Neuron (in vitro differentiated cells): ENCODE data around the gene NPTX1.
"Not testable (repeated sequence)": the region's sequence is repeated elsewhere in the genome, so short reads cannot be mapped to it uniquely, and the experiment has no call there.

ENCODE experiments used
- H2AFZ ChIP-seq: one replicate; pipeline ENCODE4 v1.6.1; 2013; ENCODE audit warnings: low read depth, mild to moderate bottlenecking, inconsistent platforms, low read length, moderate library complexity
- H3K27me3 ChIP-seq: one replicate; pipeline ENCODE4 v1.6.1; 2013; ENCODE audit warnings: low read length; ENCODE audit not compliant: insufficient read depth
- H3K36me3 ChIP-seq: one replicate; pipeline ENCODE4 v1.6.1; 2013; ENCODE audit warnings: low read length; ENCODE audit not compliant: insufficient read depth
- H3K4me1 ChIP-seq: one replicate; pipeline ENCODE4 v1.6.1; 2013; ENCODE audit warnings: low read length; ENCODE audit not compliant: insufficient read depth
- H3K4me3 ChIP-seq: 2 replicates; pipeline ENCODE4 v1.5.1; 2013; ENCODE audit warnings: mild to moderate bottlenecking, low read length, moderate library complexity
- H3K9me3 ChIP-seq: one replicate; pipeline ENCODE4 v1.6.1; 2013; ENCODE audit warnings: low read length

Gene NPTX1

DNA sequence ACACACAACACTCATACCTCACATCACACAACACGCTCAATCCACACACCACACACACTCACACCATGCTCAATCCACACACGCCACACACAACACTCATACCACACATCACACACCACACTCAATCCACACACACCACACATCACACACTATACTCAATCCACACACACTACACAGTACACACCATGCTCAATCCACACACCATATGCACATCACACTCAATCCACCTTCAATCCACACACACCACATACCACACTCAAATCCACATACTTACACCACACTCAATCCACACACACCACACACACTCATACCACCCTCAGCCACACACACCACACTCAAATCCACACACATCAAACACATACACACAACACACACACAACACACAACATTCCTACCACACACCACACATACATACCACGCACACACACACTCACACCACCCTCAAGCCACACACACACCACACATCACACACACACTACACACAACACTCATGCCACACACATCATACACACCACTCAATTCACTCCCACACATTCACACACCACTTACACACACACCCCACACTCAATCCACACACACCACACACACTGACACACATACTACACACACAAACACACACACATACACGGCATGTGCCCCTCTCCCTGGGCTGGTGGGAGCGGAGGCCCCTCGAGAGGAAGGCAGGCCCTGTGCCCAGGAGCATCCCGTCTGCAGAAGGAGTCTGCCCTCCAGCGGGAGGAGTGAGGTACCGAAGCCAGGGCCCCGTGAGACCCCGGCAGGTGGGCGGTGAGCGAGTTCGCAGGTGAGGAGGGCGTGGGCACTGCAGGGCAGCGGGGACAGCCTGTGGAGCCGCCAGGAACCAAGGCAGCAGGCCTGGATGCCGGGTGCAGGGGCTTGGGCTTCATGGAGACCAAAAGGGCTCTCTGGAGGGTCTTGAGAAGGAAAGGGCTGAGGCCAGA, 35.1 kb upstream of the NPTX1 start:
- Histone ChIP-seq H3K36me3 (no peaks in the 10 kb centered on the region), H3K4me1 (no peaks in the 10 kb centered on the region), H2AFZ (no peak overlapping the region), H3K27me3 (peaks cover 21% of the 10 kb centered on the region), H3K9me3 (no peaks in the 10 kb centered on the region), H3K4me3 (no peak overlapping the region)

DNA sequence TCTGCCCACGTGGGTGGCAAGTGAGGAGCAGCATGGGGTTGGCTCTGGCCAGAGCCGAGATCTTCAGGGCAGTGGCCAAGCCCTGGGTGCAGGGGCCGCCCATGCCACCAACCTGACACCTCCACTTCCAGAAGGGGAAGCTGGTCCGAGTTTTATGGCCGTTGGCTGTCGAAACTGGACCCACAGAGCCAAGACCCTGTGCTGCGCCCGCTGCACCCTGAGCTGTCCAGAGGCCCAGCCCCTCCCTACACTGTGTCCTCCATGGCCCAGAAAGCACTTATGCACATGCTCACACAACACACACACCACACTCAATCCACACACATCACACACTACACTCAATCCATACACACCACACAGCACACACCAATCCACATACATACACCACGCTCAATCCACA, 34.4 kb upstream of the NPTX1 start:
- H3K4me1 ChIP-seq: no peaks in the 10 kb centered on the region
- no peak overlapping the region for H2AFZ ChIP-seq
- peaks cover 19% of the 10 kb centered on the region for H3K27me3 ChIP-seq
- no peak overlapping the region for H3K4me3 ChIP-seq
- H3K9me3 ChIP-seq: no peaks in the 10 kb centered on the region
- no peaks in the 10 kb centered on the region for H3K36me3 ChIP-seq

DNA sequence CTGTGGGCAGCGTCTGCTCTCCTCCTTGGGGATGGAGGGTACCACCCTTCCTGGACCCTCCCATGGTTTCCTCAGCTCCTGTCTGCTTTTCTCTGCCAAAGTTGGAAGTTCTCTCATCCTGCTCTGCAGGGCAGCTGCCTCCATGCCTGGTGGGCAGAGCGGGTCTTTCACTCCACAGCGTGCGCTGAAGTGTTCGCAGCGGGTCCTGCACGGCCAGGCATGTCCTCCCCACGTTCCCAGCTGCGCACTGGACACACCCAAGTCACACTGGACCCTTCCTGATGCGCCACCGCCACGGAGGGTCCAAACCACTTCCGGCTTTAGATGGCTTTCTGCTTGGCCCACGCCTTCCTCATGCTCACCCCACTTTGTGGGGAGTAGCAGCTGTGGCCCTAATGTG, 33.7 kb upstream of the NPTX1 start:
- no peaks in the 10 kb centered on the region for H3K36me3 ChIP-seq
- H3K4me1 ChIP-seq: peaks cover 2% of the 10 kb centered on the region
- H2AFZ ChIP-seq: no peak overlapping the region
- no peak overlapping the region for H3K4me3 ChIP-seq
- no peaks in the 10 kb centered on the region for H3K9me3 ChIP-seq
- H3K27me3 ChIP-seq: peaks cover 17% of the 10 kb centered on the region

GRCh38 chr17:80509311-80509710, 32.9 kb upstream of the NPTX1 start:
- Histone ChIP-seq H3K9me3 (no peaks in the 10 kb centered on the region), H3K36me3 (no peaks in the 10 kb centered on the region), H3K4me3 (no peak overlapping the region), H3K27me3 (peaks cover 17% of the 10 kb centered on the region), H2AFZ (no peak overlapping the region), H3K4me1 (peaks cover 9% of the 10 kb centered on the region)

- Histone ChIP-seq H3K4me1 (peaks cover 9% of the 10 kb centered on the region), H2AFZ (no peak overlapping the region), H3K9me3 (no peaks in the 10 kb centered on the region), H3K4me3 (no peak overlapping the region), H3K27me3 (peaks cover 12% of the 10 kb centered on the region), H3K36me3 (no peaks in the 10 kb centered on the region)
Measured at GRCh38 chr17:80507965-80508364, 31.6 kb upstream of the NPTX1 start.

DNA sequence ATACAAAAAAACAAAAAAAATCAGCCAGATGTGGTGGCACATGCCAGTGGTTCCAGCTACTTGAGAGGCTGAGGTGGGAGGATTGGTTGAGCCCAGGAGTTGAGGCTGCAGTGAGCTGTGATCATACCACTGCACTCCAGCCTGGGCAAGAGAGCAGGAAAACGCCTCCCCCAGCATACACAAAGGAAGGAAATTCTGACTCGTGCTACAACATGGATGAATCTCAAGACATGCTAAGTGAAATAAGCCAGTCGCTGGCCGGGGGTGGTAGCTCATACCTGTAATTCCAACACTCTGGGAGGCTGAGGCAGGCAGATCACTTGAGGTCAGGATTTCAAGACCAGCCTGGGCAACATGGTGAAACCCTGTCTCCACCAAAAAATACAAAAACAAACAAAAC, 30.8 kb upstream of the NPTX1 start:
- H3K4me1 ChIP-seq, H3K9me3 ChIP-seq, H2AFZ ChIP-seq, H3K4me3 ChIP-seq, H3K36me3 ChIP-seq: not testable (repeated sequence)
- peaks cover 10% of the 10 kb centered on the region for H3K27me3 ChIP-seq

DNA sequence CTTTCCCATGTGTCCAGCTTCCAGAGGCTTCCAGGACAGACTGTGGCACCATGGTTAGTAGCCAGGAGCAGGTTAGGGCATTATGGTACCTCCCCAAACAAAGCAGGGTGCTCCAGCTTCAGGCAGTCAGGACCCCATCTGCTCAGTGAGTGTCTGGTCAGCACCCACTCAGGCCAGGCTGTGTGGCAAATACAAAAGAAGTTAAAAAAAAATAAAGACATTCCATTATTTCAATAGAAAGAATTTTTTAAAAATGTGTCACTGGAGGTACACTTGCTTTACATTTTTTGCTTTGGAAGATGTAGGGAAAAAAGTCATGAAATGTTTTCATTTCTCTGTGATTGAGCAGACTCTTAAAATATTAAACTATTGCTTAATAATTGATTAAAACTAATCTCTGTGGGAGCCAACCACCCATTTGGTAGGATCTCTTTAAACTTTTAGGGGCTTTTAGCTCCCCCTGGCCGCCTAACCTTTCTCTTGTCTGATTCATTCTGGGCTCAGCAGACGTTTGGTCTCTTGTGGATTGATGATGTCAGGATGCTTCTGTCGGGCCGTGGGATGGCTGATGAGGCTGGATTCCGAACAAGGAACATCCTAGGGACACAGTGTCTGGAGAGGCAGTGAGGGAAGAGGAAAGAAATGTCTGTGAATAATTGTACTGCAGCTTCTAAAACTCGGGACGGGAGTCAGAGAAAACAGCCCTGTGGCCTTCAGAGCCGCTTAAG, 28.4 kb upstream of the NPTX1 start:
- Histone ChIP-seq H3K36me3 (no peaks in the 10 kb centered on the region), H3K27me3 (no peaks in the 10 kb centered on the region), H2AFZ (no peak overlapping the region), H3K4me3 (no peak overlapping the region), H3K4me1 (peaks cover 13% of the 10 kb centered on the region), H3K9me3 (no peaks in the 10 kb centered on the region)

DNA sequence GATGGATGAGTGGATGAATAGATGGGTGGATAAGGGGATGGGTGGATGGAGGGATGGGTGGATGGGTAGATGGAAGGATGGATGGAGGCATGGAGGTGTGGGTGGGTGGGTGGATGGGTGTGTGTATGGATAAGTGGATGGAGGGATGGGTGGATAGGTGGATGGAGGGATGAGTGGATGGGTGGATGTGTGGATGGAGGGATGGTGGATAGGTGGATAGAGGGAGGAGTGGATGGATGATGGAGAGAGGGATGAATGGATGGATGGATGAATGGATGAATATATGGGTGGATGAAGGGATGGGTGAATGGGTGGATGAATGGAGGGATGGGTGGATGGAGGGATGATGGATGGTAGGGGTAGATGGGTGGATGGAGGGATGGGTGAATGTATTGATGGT, 27.5 kb upstream of the NPTX1 start:
- Histone ChIP-seq H3K4me1 (peaks cover 22% of the 10 kb centered on the region), H3K36me3 (no peaks in the 10 kb centered on the region), H3K27me3 (no peaks in the 10 kb centered on the region), H3K4me3 (no peak overlapping the region), H2AFZ (no peak overlapping the region), H3K9me3 (no peaks in the 10 kb centered on the region)

DNA sequence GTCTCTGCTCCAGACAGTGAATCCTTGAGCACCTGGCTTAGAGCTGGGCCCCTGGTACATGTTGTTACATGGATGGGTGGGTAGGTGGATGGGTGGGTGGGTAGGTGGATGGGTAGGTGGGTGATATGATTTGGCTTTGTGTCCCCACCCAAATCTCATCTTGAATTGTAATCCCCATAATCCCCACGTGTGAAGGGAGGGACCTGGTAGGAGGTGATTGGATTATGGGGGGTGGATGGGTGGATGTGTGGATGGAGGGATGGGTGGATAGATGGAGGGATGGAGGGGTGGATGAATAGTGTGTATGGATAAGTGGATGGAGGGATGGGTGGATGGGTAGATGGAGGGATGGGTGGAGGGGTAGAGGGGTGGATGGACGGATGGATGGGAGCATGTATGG, 26.6 kb upstream of the NPTX1 start:
- Histone ChIP-seq H3K4me1 (peaks cover 29% of the 10 kb centered on the region), H3K4me3 (no peak overlapping the region), H3K27me3 (no peaks in the 10 kb centered on the region), H3K36me3 (no peaks in the 10 kb centered on the region), H2AFZ (no peak overlapping the region), H3K9me3 (no peaks in the 10 kb centered on the region)

GRCh38 chr17:80502578-80502877, 26.1 kb upstream of the NPTX1 start:
- H3K4me1 ChIP-seq: peaks cover 29% of the 10 kb centered on the region
- H3K4me3 ChIP-seq: no peak overlapping the region
- no peaks in the 10 kb centered on the region for H3K36me3 ChIP-seq
- H2AFZ ChIP-seq: no peak overlapping the region
- no peaks in the 10 kb centered on the region for H3K27me3 ChIP-seq
- no peaks in the 10 kb centered on the region for H3K9me3 ChIP-seq

- H3K36me3 ChIP-seq: no peaks in the 10 kb centered on the region
- H3K4me3 ChIP-seq: no peak overlapping the region
- H3K4me1 ChIP-seq: peaks cover 29% of the 10 kb centered on the region
- no peaks in the 10 kb centered on the region for H3K27me3 ChIP-seq
- H2AFZ ChIP-seq: no peak overlapping the region
- no peaks in the 10 kb centered on the region for H3K9me3 ChIP-seq
Measured at GRCh38 chr17:80501741-80502577, 25.6 kb upstream of the NPTX1 start.

DNA sequence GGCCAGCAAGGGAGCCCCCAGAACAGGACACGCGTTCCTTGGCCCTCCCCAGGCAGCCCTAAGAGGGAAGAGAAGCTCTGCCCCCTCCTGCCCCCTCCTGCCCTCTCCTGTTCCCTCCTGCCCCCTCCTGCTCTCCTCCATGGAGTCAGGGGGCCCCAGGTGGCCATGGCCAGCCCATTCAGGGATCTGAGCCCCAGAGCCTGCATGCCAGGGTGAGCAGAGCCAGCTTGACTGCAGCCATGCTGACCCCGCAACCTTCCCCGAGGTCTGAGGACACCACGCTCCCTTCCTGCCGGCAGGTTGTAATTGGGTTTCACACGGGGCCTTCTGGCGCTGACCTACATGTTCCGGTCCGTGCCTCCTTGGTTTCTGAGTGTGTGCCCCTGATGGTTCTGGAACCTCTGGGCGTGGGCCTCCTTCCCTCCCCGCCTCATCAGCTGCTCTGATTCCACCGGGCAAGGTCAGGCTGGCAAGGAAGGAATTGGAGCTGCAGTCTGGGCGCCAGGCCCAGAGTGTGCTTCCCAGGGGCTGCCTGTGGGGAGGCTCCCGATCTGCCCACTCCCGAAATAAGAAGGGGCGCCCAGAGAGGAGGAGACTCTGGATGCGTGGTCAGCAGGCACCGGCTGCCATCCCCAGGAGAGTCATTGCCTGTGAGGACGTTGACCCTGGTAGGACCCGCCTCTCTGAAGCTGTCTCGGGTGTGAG, 23.7 kb upstream of the NPTX1 start:
- Histone ChIP-seq H3K27me3 (no peaks in the 10 kb centered on the region), H2AFZ (no peak overlapping the region), H3K4me3 (no peak overlapping the region), H3K36me3 (no peaks in the 10 kb centered on the region), H3K9me3 (no peaks in the 10 kb centered on the region), H3K4me1 (peaks cover 27% of the 10 kb centered on the region)
